T47D (cell line): ENCODE data around the gene SCFD2.
"Not testable (repeated sequence)": the region's sequence is repeated elsewhere in the genome, so short reads cannot be mapped to it uniquely, and the experiment has no call there.

Experiments used
- DNase-seq, 2 experiments: peaks; one replicate each; pipeline versions ENCODE4 v3.0.0 to v3.0.0-alpha.2; 2011 to 2012; ENCODE audit warnings: low read depth in 1 of 2, low spot score in 1 of 2
- JUND ChIP-seq: IDR thresholded peaks from 2 replicates; pipeline ENCODE4 v1.6.1; 2012; ENCODE audit warnings: low read depth
- in situ Hi-C: cut with HindIII; loops from 2 replicates; pipeline ENCODE4 v1.10.0; 2016; ENCODE audit warnings: low sequenced_read_pairs, low pct_unique_long_range_greater_than_20kb

The SCFD2 gene

GRCh38 chr4:53161787-53162433 is 204.0 kb downstream of the SCFD2 start:
- no peak for TF ChIP-seq JUND
- in situ Hi-C loops: no loop called here
- DNase-seq: no peak

GRCh38 chr4:53161051-53161786 is 204.6 kb downstream of the SCFD2 start:
- TF ChIP-seq JUND: no peak

GRCh38 chr4:53156896-53157295 is 209.0 kb downstream of the SCFD2 start:
- TF ChIP-seq JUND: no peak
- in situ Hi-C loops: no loop called here
- no peak for DNase-seq

More at GRCh38 chr4:53161051-53161786, 204.6 kb downstream of the SCFD2 start:
- no peak for DNase-seq
- in situ Hi-C loops: no loop called here

- DNase-seq: no peak
- in situ Hi-C loops: no loop called here
- TF ChIP-seq JUND: no peak
These were observed 213.4 kb downstream of the SCFD2 start for GRCh38 chr4:53152467-53152866.

GRCh38 chr4:53151489-53151788 is 214.4 kb downstream of the SCFD2 start:
- TF ChIP-seq JUND: no peak
- DNase-seq: no peak

GRCh38 chr4:53150631-53151488 is 215.0 kb downstream of the SCFD2 start:
- in situ Hi-C loops: no loop called here
- no peak for TF ChIP-seq JUND
- DNase-seq: no peak

More at GRCh38 chr4:53151489-53151788, 214.4 kb downstream of the SCFD2 start:
- in situ Hi-C loops: no loop called here

- TF ChIP-seq JUND: no peak
- DNase-seq: no peak
- in situ Hi-C loops: no loop called here
These were observed 218.2 kb downstream of the SCFD2 start for GRCh38 chr4:53147711-53148110.

GRCh38 chr4:53147197-53147596 is 218.7 kb downstream of the SCFD2 start:
- TF ChIP-seq JUND: no peak
- DNase-seq: no peak
- in situ Hi-C loops: no loop called here

- no peak for DNase-seq
- in situ Hi-C loops: no loop called here
- TF ChIP-seq JUND: no peak
These were observed 224.6 kb downstream of the SCFD2 start for GRCh38 chr4:53141308-53141707.

- DNase-seq, in situ Hi-C loops: not testable (repeated sequence)
These were observed 226.6 kb downstream of the SCFD2 start for GRCh38 chr4:53139256-53139655.

- in situ Hi-C loops: no loop called here
- no peak for TF ChIP-seq JUND
- DNase-seq: no peak
These were observed 228.4 kb downstream of the SCFD2 start for GRCh38 chr4:53137468-53137867.

- no peak for TF ChIP-seq JUND
- in situ Hi-C loops: no loop called here
- DNase-seq: no peak
These were observed 228.9 kb downstream of the SCFD2 start for GRCh38 chr4:53136954-53137353.
